ENCODE measurements around the gene PCOLCE2. TPM values are rescaled to one million over a fixed set of nuclear protein-coding genes. Genes with fewer than 3 reads are reported as not detected.

The PCOLCE2 gene
- polyA plus RNA-seq, 1 donor, result 1.6 TPM

- Histone ChIP-seq H3K4me1 (ENCODE audit: control insufficient read depth, insufficient read depth, low read length) (peaks cover 6% of the 10 kb centered on the region), H3K36me3 (ENCODE audit: control insufficient read depth, insufficient read depth, low read length) (no peaks in the 10 kb centered on the region), H3K27ac (ENCODE audit: low read length) (no peak overlapping the region), H3K4me3 (ENCODE audit: low read length) (no peak overlapping the region), H3K9me3 (ENCODE audit: control insufficient read depth, low read depth, low read length) (no peaks in the 10 kb centered on the region), H3K27me3 (ENCODE audit: control insufficient read depth, insufficient read depth, low read length) (no peaks in the 10 kb centered on the region)
- 100% methylated on average over 1 of the region's 1 CpG for WGBS (ENCODE audit: insufficient coverage, low lambda C conversion rate)
- DNase-seq, result no peak
These were observed 104.7 kb downstream of the PCOLCE2 start for GRCh38 chr3:142784228-142784627.

DNA sequence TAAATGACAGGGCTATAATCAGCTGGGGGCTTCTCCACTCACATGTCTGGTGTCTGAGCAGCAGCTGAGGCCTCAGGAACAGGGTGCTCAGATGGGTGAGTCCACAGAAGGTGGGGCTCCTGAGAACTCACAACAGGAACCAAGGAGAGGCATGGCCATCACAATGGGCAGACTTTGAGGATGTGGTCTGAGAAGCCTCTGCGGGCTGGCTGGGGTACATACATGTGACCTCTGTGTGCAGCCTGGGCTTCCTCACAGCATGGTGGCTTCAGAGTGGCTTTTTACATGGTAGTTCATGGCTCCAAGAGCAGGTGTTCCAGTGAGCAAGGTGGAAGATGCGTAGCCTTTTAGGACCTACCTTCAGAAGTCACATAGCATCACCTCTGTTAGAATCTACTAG, 106.3 kb downstream of the PCOLCE2 start:
- Histone ChIP-seq H3K27ac (ENCODE audit: low read length) (no peak overlapping the region), H3K9me3 (ENCODE audit: control insufficient read depth, low read depth, low read length) (no peaks in the 10 kb centered on the region), H3K4me1 (ENCODE audit: control insufficient read depth, insufficient read depth, low read length) (peaks cover under 1% of the 10 kb centered on the region), H3K27me3 (ENCODE audit: control insufficient read depth, insufficient read depth, low read length) (no peaks in the 10 kb centered on the region), H3K4me3 (ENCODE audit: low read length) (no peak overlapping the region), H3K36me3 (ENCODE audit: control insufficient read depth, insufficient read depth, low read length) (no peaks in the 10 kb centered on the region)
- no CpG with 5 or more reads among the region's 2 CpGs for WGBS (ENCODE audit: insufficient coverage, low lambda C conversion rate)
- DNase-seq, result no peak

GRCh38 chr3:142779591-142779990, 109.3 kb downstream of the PCOLCE2 start:
- no peak overlapping the region for H3K27ac ChIP-seq (ENCODE audit: low read length)
- H3K36me3 ChIP-seq (ENCODE audit: control insufficient read depth, insufficient read depth, low read length), result no peaks in the 10 kb centered on the region
- H3K27me3 ChIP-seq (ENCODE audit: control insufficient read depth, insufficient read depth, low read length), result no peaks in the 10 kb centered on the region
- H3K4me3 ChIP-seq (ENCODE audit: low read length), result no peak overlapping the region
- DNase-seq, result no peak
- no peaks in the 10 kb centered on the region for H3K4me1 ChIP-seq (ENCODE audit: control insufficient read depth, insufficient read depth, low read length)
- no peaks in the 10 kb centered on the region for H3K9me3 ChIP-seq (ENCODE audit: control insufficient read depth, low read depth, low read length)

DNA sequence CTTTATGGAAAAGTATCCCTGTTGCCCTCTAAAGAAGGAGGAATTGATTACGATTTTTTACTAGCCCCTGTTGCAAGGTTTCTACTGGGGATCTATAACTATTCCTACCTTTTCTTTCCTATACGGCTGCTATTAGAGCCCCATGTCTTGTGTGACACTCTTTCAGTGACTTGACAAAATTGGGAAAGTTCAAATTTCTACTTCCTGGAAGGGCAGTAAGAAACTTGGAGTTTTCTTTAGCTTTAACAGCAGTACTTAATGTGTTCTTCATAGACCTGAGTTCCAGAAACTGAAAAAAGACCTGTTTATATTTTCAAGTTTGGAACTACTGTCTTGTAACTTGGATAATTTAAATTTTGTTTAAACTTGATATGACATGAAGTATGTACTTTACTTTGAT, 110.3 kb downstream of the PCOLCE2 start:
- no CpG with 5 or more reads among the region's 2 CpGs for WGBS (ENCODE audit: insufficient coverage, low lambda C conversion rate)
- H3K27me3 ChIP-seq (ENCODE audit: control insufficient read depth, insufficient read depth, low read length), result no peaks in the 10 kb centered on the region
- H3K27ac ChIP-seq (ENCODE audit: low read length), result no peak overlapping the region
- H3K36me3 ChIP-seq (ENCODE audit: control insufficient read depth, insufficient read depth, low read length), result no peaks in the 10 kb centered on the region
- no peaks in the 10 kb centered on the region for H3K4me1 ChIP-seq (ENCODE audit: control insufficient read depth, insufficient read depth, low read length)
- DNase-seq, result no peak
- no peak overlapping the region for H3K4me3 ChIP-seq (ENCODE audit: low read length)
- no peaks in the 10 kb centered on the region for H3K9me3 ChIP-seq (ENCODE audit: control insufficient read depth, low read depth, low read length)

DNA sequence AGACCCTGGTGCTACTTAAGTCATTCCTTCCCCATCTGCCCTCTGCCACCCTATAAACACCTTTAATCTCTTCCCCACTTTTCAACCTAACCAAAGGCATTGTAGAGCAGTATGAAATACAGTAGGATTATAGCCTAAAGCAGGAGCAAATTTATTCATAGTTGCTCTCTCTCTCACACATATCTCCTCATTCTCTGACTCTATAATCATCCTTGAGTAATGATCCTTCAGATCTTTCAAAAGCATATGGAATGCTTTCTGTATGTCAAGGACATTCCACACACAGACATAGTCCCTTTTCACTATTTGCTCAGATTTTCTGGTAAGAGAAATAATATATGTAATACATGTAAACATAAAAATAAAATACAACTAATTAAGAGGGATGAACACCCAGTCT, 111.0 kb downstream of the PCOLCE2 start:
- H3K4me3 ChIP-seq (ENCODE audit: low read length), result no peak overlapping the region
- no peaks in the 10 kb centered on the region for H3K4me1 ChIP-seq (ENCODE audit: control insufficient read depth, insufficient read depth, low read length)
- H3K9me3 ChIP-seq (ENCODE audit: control insufficient read depth, low read depth, low read length), result no peaks in the 10 kb centered on the region
- no peak overlapping the region for H3K27ac ChIP-seq (ENCODE audit: low read length)
- H3K36me3 ChIP-seq (ENCODE audit: control insufficient read depth, insufficient read depth, low read length), result no peaks in the 10 kb centered on the region
- no peak for DNase-seq
- H3K27me3 ChIP-seq (ENCODE audit: control insufficient read depth, insufficient read depth, low read length), result no peaks in the 10 kb centered on the region

DNA sequence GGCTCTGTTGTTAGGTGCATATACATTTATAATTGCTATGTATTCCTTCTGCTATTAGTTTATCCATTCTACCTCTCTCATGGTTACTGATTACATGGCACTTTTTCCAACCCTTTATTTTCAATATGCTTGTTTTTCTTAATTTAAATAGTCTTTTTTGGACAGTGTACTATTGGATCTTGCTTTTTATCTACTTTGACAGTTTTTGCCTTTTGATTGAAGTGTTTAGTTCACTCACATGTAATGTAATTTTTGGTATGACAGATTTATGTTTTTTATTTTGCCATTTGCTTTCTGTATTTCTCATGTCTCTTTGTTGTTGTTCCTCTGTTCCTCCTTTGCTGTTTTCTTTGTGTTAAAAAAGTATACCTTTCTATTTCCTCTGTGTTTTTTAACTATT, 120.5 kb downstream of the PCOLCE2 start:
- H3K9me3 ChIP-seq (ENCODE audit: control insufficient read depth, low read depth, low read length), result peaks cover 17% of the 10 kb centered on the region
- DNase-seq, result no peak
- no peak overlapping the region for H3K27ac ChIP-seq (ENCODE audit: low read length)
- H3K27me3 ChIP-seq (ENCODE audit: control insufficient read depth, insufficient read depth, low read length), result no peaks in the 10 kb centered on the region
- H3K4me3 ChIP-seq (ENCODE audit: low read length), result no peak overlapping the region
- no peaks in the 10 kb centered on the region for H3K36me3 ChIP-seq (ENCODE audit: control insufficient read depth, insufficient read depth, low read length)
- no peaks in the 10 kb centered on the region for H3K4me1 ChIP-seq (ENCODE audit: control insufficient read depth, insufficient read depth, low read length)

Other genes with a start within 250 kb of the PCOLCE2 start
- gene TRPC1, start 165.0 kb downstream of the PCOLCE2 start, polyA plus RNA-seq, result 8.9 TPM
- 0.13 TPM for gene PAQR9, start 74.6 kb upstream of the PCOLCE2 start, polyA plus RNA-seq
- gene U2SURP, start 112.5 kb upstream of the PCOLCE2 start, polyA plus RNA-seq, result 101 TPM
- 5.0 TPM for gene CHST2, start 230.7 kb upstream of the PCOLCE2 start, polyA plus RNA-seq

Measured in large intestine (tissue), 3 donors.